Renal cortex interstitium (tissue), 11 donors: ENCODE measurements around the gene SIGLEC5. TPM values are rescaled to one million over a fixed set of nuclear protein-coding genes. Genes with fewer than 3 reads are reported as not detected.
A peak's percentile ranks its signal among the peaks of the same experiment; 100 is the strongest.

Experiments
- DNase-seq, 11 donors: peaks; one replicate each; pipeline ENCODE4 v3.0.0-alpha.2; 2013; ENCODE audit warnings: low read depth in 9 of 11, low spot score in 4 of 11; ENCODE audit errors: extremely low read depth in 1 of 11
- polyA plus RNA-seq, 3 donors: library from polyadenylated mRNA; unstranded; fragments of 120-200 nt; gene quantifications; one replicate each; pipeline ENCODE4 v1.2.1, GENCODE V29; 2013; ENCODE audit not compliant: insufficient read length in 3 of 3

Gene SIGLEC5
- polyA plus RNA-seq, 3 donors = 0.26 to 0.61 TPM; not detected in 1

- no peak for DNase-seq
These were observed 7.3 kb upstream of the SIGLEC5 start for GRCh38 chr19:51637362-51637978.

GRCh38 chr19:51632126-51632525, 1.9 kb upstream of the SIGLEC5 start:
- no peak for DNase-seq

- DNase-seq = no peak
These were observed 1.9 kb downstream of the SIGLEC5 start for GRCh38 chr19:51628153-51628939.

- no peak for DNase-seq
These were observed 2.6 kb downstream of the SIGLEC5 start for GRCh38 chr19:51627491-51628138.

GRCh38 chr19:51626675-51627074, 3.5 kb downstream of the SIGLEC5 start:
- no peak for DNase-seq

GRCh38 chr19:51621178-51621577, 9.0 kb downstream of the SIGLEC5 start:
- DNase-seq = no peak

- no peak for DNase-seq
These were observed 14.2 kb downstream of the SIGLEC5 start for GRCh38 chr19:51615991-51616390.

- no peak for DNase-seq
These were observed 15.4 kb downstream of the SIGLEC5 start for GRCh38 chr19:51614789-51615188.

GRCh38 chr19:51610576-51610975, 19.6 kb downstream of the SIGLEC5 start:
- DNase-seq = no peak

- peak; percentile 33 to 74 (median 64) for DNase-seq
These were observed 22.2 kb downstream of the SIGLEC5 start for GRCh38 chr19:51607920-51608562.

- no peak for DNase-seq
These were observed 23.1 kb downstream of the SIGLEC5 start for GRCh38 chr19:51607077-51607476.

GRCh38 chr19:51602189-51602854, 27.9 kb downstream of the SIGLEC5 start:
- DNase-seq = no peak

- DNase-seq = no peak
These were observed 29.1 kb downstream of the SIGLEC5 start for GRCh38 chr19:51600940-51601580.

GRCh38 chr19:51599084-51599483, 31.1 kb downstream of the SIGLEC5 start:
- no peak for DNase-seq

- DNase-seq = no peak
These were observed 31.9 kb downstream of the SIGLEC5 start for GRCh38 chr19:51598159-51598915.

- no peak for DNase-seq
These were observed 34.7 kb downstream of the SIGLEC5 start for GRCh38 chr19:51595190-51596175.

- no peak for DNase-seq
These were observed 35.5 kb downstream of the SIGLEC5 start for GRCh38 chr19:51594774-51595109.
